A549 (cell line): ENCODE data around the gene TMEM260. TPM values are rescaled to one million over a fixed set of nuclear protein-coding genes. Genes with fewer than 3 reads are reported as not detected.
A peak's percentile ranks its signal among the peaks of the same experiment; 100 is the strongest.

Experiments used
- ATAC-seq, 2 experiments: fragments of 200-7000 bp in 1 of 2; fragments of >200 bp in 1 of 2; cut with Nextera tagmentation in 1 of 2; cut with Tn5 transposase in 1 of 2; 3 replicates each; pipeline versions ENCODE4 v1.8.0 to v1.9.1; 2018 to 2020; ENCODE audit warnings: mild to moderate bottlenecking in 1 of 2, moderate library complexity in 1 of 2
- CTCF ChIA-PET: fragments of 300-600 bp; sonication (Branson Sonifier 250); formaldehyde crosslinking; extraction: SDS; loops from one replicate; lab custom pipeline; 2021; ENCODE audit warnings: antibody characterized with exemption, inconsistent platforms; lab: Yijun Ruan, JAX
- POLR2A ChIA-PET: fragments of 350-600 bp; formaldehyde crosslinking; extraction: SDS; loops from one replicate; lab custom pipeline; 2021; ENCODE audit warnings: antibody characterized with exemption, inconsistent platforms; lab: Yijun Ruan, JAX
- DNase-seq, 2 experiments: peaks; one replicate each; pipeline versions ENCODE4 v3.0.0 to v3.0.0-alpha.2; 2011 to 2016; ENCODE audit warnings: low read depth in 1 of 2, low spot score in 1 of 2
- FAIRE-seq: peaks from 2 replicates; lab custom pipeline; 2011; peaks lifted over from hg19 to GRCh38; lab: Jason Lieb, UNC
- H3K27ac ChIP-seq, 2 experiments: fragments of >200 bp; sonication (Bioruptor Twin); formaldehyde crosslinking; 3 replicates each; pipeline ENCODE4 v1.5.1; 2016 to 2017
- H3K4me1 ChIP-seq: fragments of >200 bp; sonication (Bioruptor Twin); formaldehyde crosslinking; 3 replicates; pipeline ENCODE4 v1.6.1; 2016
- H3K4me2 ChIP-seq: fragments of >200 bp; sonication (Bioruptor Twin); formaldehyde crosslinking; 3 replicates; pipeline ENCODE4 v1.6.1; 2016
- H3K4me3 ChIP-seq: fragments of >200 bp; sonication (Bioruptor Twin); formaldehyde crosslinking; 3 replicates; pipeline ENCODE4 v1.5.1; 2016
- H3K9me3 ChIP-seq: fragments of >200 bp; sonication (Bioruptor Twin); formaldehyde crosslinking; 3 replicates; pipeline ENCODE4 v1.6.1; 2016
- BCL3 ChIP-seq: fragments of >200 bp; sonication (Bioruptor Twin); formaldehyde crosslinking; IDR thresholded peaks from 3 replicates; pipeline ENCODE4 v1.6.1; 2016
- CEBPB ChIP-seq, 2 experiments: fragments of >200 bp in 1 of 2; sonication (Bioruptor Twin) in 1 of 2; formaldehyde crosslinking in 1 of 2; IDR thresholded peaks; 2 replicates each; pipeline ENCODE4 v1.6.1; 2012 to 2016
- CTCF ChIP-seq: fragments of >200 bp; sonication (Bioruptor Twin); formaldehyde crosslinking; IDR thresholded peaks from 3 replicates; pipeline ENCODE4 v1.5.1; 2016
- E2F6 ChIP-seq: IDR thresholded peaks from 2 replicates; pipeline ENCODE4 v1.6.1; 2012; ENCODE audit warnings: low read depth, borderline replicate concordance
- EHMT2 ChIP-seq: fragments of 200-600 bp; sonication (generic); IDR thresholded peaks from 2 replicates; pipeline ENCODE4 v1.6.1; 2016; ENCODE audit warnings: antibody characterized with exemption, low read depth, mild to moderate bottlenecking, moderate library complexity
- ESRRA ChIP-seq: fragments of 150-350 bp; IDR thresholded peaks from 2 replicates; pipeline ENCODE4 v1.6.1; 2014; ENCODE audit warnings: mild to moderate bottlenecking, low read length, borderline replicate concordance
- FOSB ChIP-seq: fragments of 250-450 bp; sonication (Bioruptor Pico); IDR thresholded peaks from 2 replicates; pipeline ENCODE4 v1.5.0; 2020; ENCODE audit warnings: mild to moderate bottlenecking, moderate library complexity
- FOXS1 ChIP-seq: fragments of 250-450 bp; sonication (Bioruptor Pico); IDR thresholded peaks from 2 replicates; pipeline ENCODE4 v1.5.0; 2020; ENCODE audit warnings: mild to moderate bottlenecking, moderate library complexity
- HDAC2 ChIP-seq: fragments of 200-600 bp; sonication (generic); IDR thresholded peaks from 2 replicates; pipeline ENCODE4 v1.6.1; 2016
- HES2 ChIP-seq: fragments of >200 bp; sonication (Bioruptor Twin); formaldehyde crosslinking; IDR thresholded peaks from 2 replicates; pipeline ENCODE4 v1.6.1; 2016
- HEYL ChIP-seq: fragments of 250-450 bp; sonication (Bioruptor Pico); IDR thresholded peaks from 2 replicates; pipeline ENCODE4 v1.8.0; 2021; ENCODE audit warnings: mild to moderate bottlenecking, moderate library complexity
- HOXA7 ChIP-seq: fragments of 250-450 bp; sonication (Bioruptor Pico); IDR thresholded peaks from 2 replicates; pipeline ENCODE4 v1.5.0; 2020; ENCODE audit warnings: mild to moderate bottlenecking, moderate library complexity
- HOXB13 ChIP-seq: fragments of 250-450 bp; sonication (Bioruptor Pico); IDR thresholded peaks from 2 replicates; pipeline ENCODE4 v1.5.0; 2020; ENCODE audit warnings: low read depth, mild to moderate bottlenecking, moderate library complexity
- JUNB ChIP-seq: fragments of >200 bp; sonication (Bioruptor Twin); formaldehyde crosslinking; IDR thresholded peaks from 2 replicates; pipeline ENCODE4 v1.6.1; 2016
- KDM1A ChIP-seq: fragments of 200-600 bp; sonication (generic); IDR thresholded peaks from 2 replicates; pipeline ENCODE4 v1.6.1; 2016; ENCODE audit warnings: low read depth, mild to moderate bottlenecking
- KDM5A ChIP-seq: fragments of 200-600 bp; sonication (generic); IDR thresholded peaks from 2 replicates; pipeline ENCODE4 v1.6.1; 2016; ENCODE audit warnings: antibody characterized with exemption, mild to moderate bottlenecking
- MAFK ChIP-seq: fragments of 450-650 bp; IDR thresholded peaks from 2 replicates; pipeline ENCODE4 v1.6.1; 2014; ENCODE audit not compliant: partially characterized antibody
- NFE2L2 ChIP-seq: fragments of 150-350 bp; conservative IDR thresholded peaks from 2 replicates; pipeline ENCODE4 v1.6.1; 2014; ENCODE audit warnings: low read length
- NR3C1 ChIP-seq: fragments of >200 bp; sonication (Bioruptor Twin); formaldehyde crosslinking; IDR thresholded peaks from 3 replicates; pipeline ENCODE4 v1.6.1; 2017
- RAD21 ChIP-seq, 2 experiments: fragments of >200 bp in 1 of 2; sonication (Bioruptor Twin) in 1 of 2; formaldehyde crosslinking in 1 of 2; IDR thresholded peaks in 1 of 2; conservative IDR thresholded peaks in 1 of 2; 2 replicates in 1 of 2; 3 replicates in 1 of 2; pipeline ENCODE4 v1.6.1; 2012 to 2018; ENCODE audit warnings: inconsistent platforms in 1 of 2
- RARB ChIP-seq: fragments of 250-450 bp; sonication (Bioruptor Pico); IDR thresholded peaks from 2 replicates; pipeline ENCODE4 v1.8.0; 2021; ENCODE audit warnings: mild to moderate bottlenecking, moderate library complexity
- RCOR1 ChIP-seq: fragments of 150-350 bp; IDR thresholded peaks from 2 replicates; pipeline ENCODE4 v1.6.1; 2014; ENCODE audit warnings: antibody characterized with exemption, low read length, low read depth
- RFX5 ChIP-seq: fragments of 450-650 bp; IDR thresholded peaks from 2 replicates; pipeline ENCODE4 v1.7.1; 2014; ENCODE audit warnings: antibody characterized with exemption, mild to moderate bottlenecking, moderate library complexity
- SMC3 ChIP-seq: fragments of >200 bp; sonication (Bioruptor Twin); formaldehyde crosslinking; IDR thresholded peaks from 3 replicates; pipeline ENCODE4 v1.6.1; 2018; ENCODE audit warnings: inconsistent platforms
- USF2 ChIP-seq: fragments of 450-650 bp; IDR thresholded peaks from 2 replicates; pipeline ENCODE4 v1.6.1; 2014; ENCODE audit warnings: antibody characterized with exemption
- ZFP36 ChIP-seq: fragments of 450-650 bp; IDR thresholded peaks from 2 replicates; pipeline ENCODE4 v1.6.1; 2014; ENCODE audit warnings: borderline replicate concordance; ENCODE audit not compliant: partially characterized antibody
- ZNF302 ChIP-seq: fragments of 250-450 bp; sonication (Bioruptor Pico); IDR thresholded peaks from 2 replicates; pipeline ENCODE4 v1.9.0; 2021; ENCODE audit warnings: inconsistent platforms, mild to moderate bottlenecking, moderate library complexity
- WGBS: methylation state at CpG from one replicate; pipeline ENCODE4 v1.1.6; 2017; ENCODE audit errors: missing lambda C conversion rate; 5-methylcytosine and 5-hydroxymethylcytosine counted together
- polyA plus RNA-seq, 4 experiments: library from polyadenylated mRNA; depleted of rRNA in 3 of 4; stranded (reverse); fragments of >200 nt; fragmentation: RNase III in 1 of 4; extraction: RNeasy Plus Mini Kit Qiagen cat#74134 plus additional on column Dnase treatment in 1 of 4; gene quantifications; 2 replicates in 3 of 4; 3 replicates in 1 of 4; pipeline ENCODE4 v1.2.3, GENCODE V29; 2011 to 2017

Gene TMEM260
- polyA plus RNA-seq, 2 of the 4 experiments (the other 2 are of a cell fraction), result 6.1 to 17.6 TPM

- DNase-seq (no peak), ATAC-seq (no peak)
- Histone ChIP-seq H3K4me2 (no peak overlapping the region), H3K9me3 (no peaks in the 10 kb centered on the region)
- CTCF ChIA-PET, result interaction anchor here (0.9 kb wide), 1 partner anchor 628 kb away, joined by 3 read pairs; no protein-coding TSS in a partner anchor
- no peak for TF ChIP-seq NFE2L2
- no peak for TF ChIP-seq ESRRA
- no peak for TF ChIP-seq FOSB (CRISPR knock-in tag)
- TF ChIP-seq JUNB, result no peak
- TF ChIP-seq FOXS1, result no peak
- TF ChIP-seq BCL3, result no peak
- TF ChIP-seq HOXA7, result no peak
- TF ChIP-seq KDM5A, result no peak
- no peak for TF ChIP-seq HDAC2
- no peak for TF ChIP-seq CEBPB (IDR thresholded peaks at IDR 0.05)
- no peak for TF ChIP-seq RFX5
- TF ChIP-seq, all 56 proteins: peak for 0
- Histone ChIP-seq H3K4me1 (0 out of 3 replicates have a peak, but pooled peaks cover 2% of the 10 kb centered on the region), H3K27ac (no peak overlapping the region), H3K4me3 (no peak overlapping the region)
- POLR2A ChIA-PET, result no interaction called here
- no peak for FAIRE-seq
- 51% methylated on average over 6 of the region's 6 CpGs for WGBS
Measured at GRCh38 chr14:56554301-56554700, 25.3 kb upstream of the TMEM260 start.

- 25% methylated on average over 5 of the region's 5 CpGs for WGBS
- ChIA-PET CTCF (interaction anchor here (1.0 kb wide), 2 partner anchors 11 to 18 kb away, joined by 3 read pairs; no protein-coding TSS in a partner anchor), POLR2A (no interaction called here)
- peak overlapping the region; percentile 21 to 33; a peak in 2 of 6 replicates for H3K27ac ChIP-seq
- TF ChIP-seq RAD21 (conservative IDR thresholded peaks at IDR 0.05 in 1 of 2, IDR thresholded peaks at IDR 0.05 in 1 of 2), result peak; percentile 67 to 74
- no peak for TF ChIP-seq RARB
- TF ChIP-seq ZFP36, result no peak
- TF ChIP-seq SMC3, result peak; percentile 58
- peak; percentile 65 for TF ChIP-seq CTCF
- FAIRE-seq (no peak), DNase-seq (peak; percentile 28 to 58), ATAC-seq (peak; percentile 64 to 76; a peak in 4 of 6 replicates)
- no peak overlapping the region for H3K4me3 ChIP-seq
- H3K4me1 ChIP-seq, result 0 out of 3 replicates have a peak, but pooled peaks cover 2% of the 10 kb centered on the region
- H3K4me2 ChIP-seq, result peak overlapping the region; percentile 31; the same call in 2 of the 3 replicates
- H3K9me3 ChIP-seq, result no peaks in the 10 kb centered on the region
Measured at GRCh38 chr14:56555921-56556570, 23.6 kb upstream of the TMEM260 start.

- FAIRE-seq, result no peak
- CTCF ChIA-PET, result interaction anchor here (0.7 to 1.5 kb wide), 4 partner anchors 11 to 68 kb away, joined by 3 to 6 read pairs (median 4); partner anchors contain the start of gene TMEM260
Measured at GRCh38 chr14:56559182-56559581, 20.4 kb upstream of the TMEM260 start.

More at GRCh38 chr14:56559182-56559581, 20.4 kb upstream of the TMEM260 start:
- POLR2A ChIA-PET, result no interaction called here
- TF ChIP-seq ZNF302, result no peak
- TF ChIP-seq KDM1A, result no peak
- no peak for TF ChIP-seq RCOR1
- no peak for TF ChIP-seq EHMT2
- TF ChIP-seq HES2, result no peak
- TF ChIP-seq HOXB13 (CRISPR knock-in tag), result no peak
- no peak for TF ChIP-seq NR3C1
- TF ChIP-seq SMC3, result no peak
- no peak for TF ChIP-seq USF2
- TF ChIP-seq RAD21 (conservative IDR thresholded peaks at IDR 0.05 in 1 of 2, IDR thresholded peaks at IDR 0.05 in 1 of 2), result no peak
- TF ChIP-seq MAFK, result no peak
- no peak for TF ChIP-seq HEYL (CRISPR knock-in tag)
- TF ChIP-seq E2F6, result no peak
- no peak for TF ChIP-seq RARB
- Histone ChIP-seq H3K27ac (no peak overlapping the region), H3K4me3 (no peak overlapping the region), H3K4me2 (no peak overlapping the region), H3K9me3 (no peaks in the 10 kb centered on the region), H3K4me1 (0 out of 3 replicates have a peak, but pooled peaks cover 2% of the 10 kb centered on the region)
- DNase-seq (no peak), ATAC-seq (no peak)
- 41% methylated on average over 4 of the region's 4 CpGs for WGBS
